Liver (tissue), 3 donors: Measurements from ENCODE around the gene BRD3OS.

Experiments
- CTCF ChIP-seq: fragments of 150-350 bp; IDR thresholded peaks from 2 replicates; pipeline ENCODE4 v1.5.1; 2017; ENCODE audit warnings: improper control_type of control experiment, low read depth, low read length; ENCODE audit not compliant: missing input control
- MAX ChIP-seq: IDR thresholded peaks from 2 replicates; pipeline ENCODE4 v1.6.1; 2016; ENCODE audit warnings: antibody characterized with exemption
- REST ChIP-seq: IDR thresholded peaks from 2 replicates; pipeline ENCODE4 v1.6.1; 2016; ENCODE audit warnings: antibody characterized with exemption, mild to moderate bottlenecking
- RXRA ChIP-seq, 2 donors: IDR thresholded peaks; 2 replicates each; pipeline ENCODE4 v1.6.1; 2017 to 2018; ENCODE audit warnings: antibody characterized with exemption in 2 of 2, mild to moderate bottlenecking in 1 of 2
- TAF1 ChIP-seq: conservative IDR thresholded peaks from 2 replicates; pipeline ENCODE4 v1.6.1; 2016; ENCODE audit warnings: antibody characterized with exemption, mild to moderate bottlenecking
- donor health status: healthy.
- donor health status: healthy.

GRCh38 chr9:133991964-133992779, 33.1 kb upstream of the BRD3OS start, which contains the start of gene VAV2:
- TF ChIP-seq CTCF (no peak), TAF1 (no peak), REST (no peak), MAX (no peak), RXRA (IDR thresholded peaks at IDR 0.05) (no peak)
